ENCODE measurements around the gene ETV5. TPM values are rescaled to one million over a fixed set of nuclear protein-coding genes. Genes with fewer than 3 reads are reported as not detected.

ETV5 gene
- total RNA-seq, 3 donors from 2014 or later: 9.1 to 19.0 (median 16.1) TPM

GRCh38 chr3:186088335-186088734 lies 20.6 kb downstream of the ETV5 start:
- H3K27me3 ChIP-seq: no peaks in the 10 kb centered on the region

DNA sequence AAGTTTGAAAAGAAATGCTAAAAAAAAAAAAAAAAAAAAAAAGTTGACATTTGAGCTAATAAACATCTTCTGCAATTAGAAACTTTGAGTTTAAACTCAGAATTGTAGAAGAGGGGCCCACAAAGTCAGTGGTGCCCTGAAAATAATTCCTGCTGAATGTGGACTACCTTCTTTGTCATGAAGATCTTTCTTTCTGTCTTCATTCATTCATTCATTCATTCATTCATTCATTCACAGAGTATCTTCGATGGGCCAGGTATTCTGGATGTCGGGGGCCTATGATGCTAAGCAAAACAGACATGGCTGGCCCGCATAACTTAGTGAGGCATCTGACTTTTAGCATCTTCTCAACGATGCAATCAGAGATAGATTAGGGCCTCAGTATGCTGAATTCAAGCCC lies 24.6 kb downstream of the ETV5 start:
- DNase-seq (ENCODE audit: low spot score in 2 of 2): no peak
- H3K4me1 ChIP-seq: no peaks in the 10 kb centered on the region
- TF ChIP-seq CTCF (IDR thresholded peaks at IDR 0.05): no peak

More at GRCh38 chr3:186088335-186088734, 20.6 kb downstream of the ETV5 start:
- no peak for TF ChIP-seq CTCF (IDR thresholded peaks at IDR 0.05)
- no peak for TF ChIP-seq POLR2A (IDR thresholded peaks at IDR 0.05)
- no peak for TF ChIP-seq POLR2AphosphoS5 (IDR thresholded peaks at IDR 0.05)
- no peaks in the 10 kb centered on the region for H3K9me3 ChIP-seq
- no peak for DNase-seq (ENCODE audit: low spot score in 2 of 2)
- intact Hi-C loops (cut with DNase I; ENCODE audit: low total_unique reads): no loop called here
- no peaks in the 10 kb centered on the region for H3K4me1 ChIP-seq
- H3K36me3 ChIP-seq: no peaks in the 10 kb centered on the region
- H3K4me3 ChIP-seq: no peak overlapping the region
- H3K27ac ChIP-seq: no peak overlapping the region

DNA sequence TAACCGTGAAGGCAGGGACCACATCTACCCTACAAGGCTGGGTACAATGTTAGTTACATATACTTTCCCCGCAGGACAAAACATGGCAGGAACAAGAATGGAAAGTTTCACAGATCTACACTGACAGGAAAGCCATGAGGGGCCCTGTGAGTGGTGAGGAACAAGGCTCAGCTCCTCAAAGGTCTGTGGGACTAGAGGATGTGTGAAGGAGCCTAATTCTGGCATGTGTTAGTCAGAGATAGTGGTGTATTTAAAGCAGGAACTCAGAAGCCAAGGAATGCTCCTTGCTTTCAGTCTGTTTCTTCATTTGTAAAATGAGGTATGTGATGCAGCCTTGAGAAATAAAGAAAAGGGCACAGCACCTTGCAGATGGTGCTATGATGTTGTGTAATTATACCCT lies 25.1 kb downstream of the ETV5 start:
- H3K36me3 ChIP-seq: no peaks in the 10 kb centered on the region
- intact Hi-C loops (cut with DNase I; ENCODE audit: low total_unique reads): no loop called here
- no peak for TF ChIP-seq CTCF (IDR thresholded peaks at IDR 0.05)
- no peak for TF ChIP-seq POLR2A (IDR thresholded peaks at IDR 0.05)
- no peak for TF ChIP-seq POLR2AphosphoS5 (IDR thresholded peaks at IDR 0.05)
- H3K27me3 ChIP-seq: no peaks in the 10 kb centered on the region
- no peak overlapping the region for H3K4me3 ChIP-seq
- no peaks in the 10 kb centered on the region for H3K4me1 ChIP-seq
- DNase-seq (ENCODE audit: low spot score in 2 of 2): no peak
- H3K27ac ChIP-seq: no peak overlapping the region
- no peaks in the 10 kb centered on the region for H3K9me3 ChIP-seq

More for the DNA sequence above, 24.6 kb downstream of the ETV5 start:
- H3K9me3 ChIP-seq: no peaks in the 10 kb centered on the region
- H3K4me3 ChIP-seq: no peak overlapping the region
- H3K27ac ChIP-seq: no peak overlapping the region
- H3K36me3 ChIP-seq: no peaks in the 10 kb centered on the region
- no peaks in the 10 kb centered on the region for H3K27me3 ChIP-seq
- intact Hi-C loops (cut with DNase I; ENCODE audit: low total_unique reads): no loop called here

GRCh38 chr3:186082150-186082549 lies 26.7 kb downstream of the ETV5 start:
- DNase-seq (ENCODE audit: low spot score in 2 of 2): no peak
- H3K4me3 ChIP-seq: no peak overlapping the region
- intact Hi-C loops (cut with DNase I; ENCODE audit: low total_unique reads): no loop called here
- H3K4me1 ChIP-seq: no peaks in the 10 kb centered on the region
- TF ChIP-seq CTCF (IDR thresholded peaks at IDR 0.05): no peak
- TF ChIP-seq POLR2AphosphoS5 (IDR thresholded peaks at IDR 0.05): no peak
- no peak for TF ChIP-seq POLR2A (IDR thresholded peaks at IDR 0.05)
- no peaks in the 10 kb centered on the region for H3K27me3 ChIP-seq
- no peaks in the 10 kb centered on the region for H3K9me3 ChIP-seq
- H3K36me3 ChIP-seq: no peaks in the 10 kb centered on the region
- H3K27ac ChIP-seq: no peak overlapping the region

GRCh38 chr3:186081678-186082077 lies 27.2 kb downstream of the ETV5 start:
- Histone ChIP-seq H3K4me1 (no peaks in the 10 kb centered on the region), H3K4me3 (no peak overlapping the region), H3K36me3 (no peaks in the 10 kb centered on the region), H3K27ac (no peak overlapping the region), H3K27me3 (no peaks in the 10 kb centered on the region), H3K9me3 (no peaks in the 10 kb centered on the region)
- TF ChIP-seq CTCF (IDR thresholded peaks at IDR 0.05): no peak
- TF ChIP-seq POLR2AphosphoS5 (IDR thresholded peaks at IDR 0.05): no peak
- no peak for TF ChIP-seq POLR2A (IDR thresholded peaks at IDR 0.05)
- no peak for DNase-seq (ENCODE audit: low spot score in 2 of 2)
- intact Hi-C loops (cut with DNase I; ENCODE audit: low total_unique reads): no loop called here
